ENCODE results near the gene RAB2B. TPM values are rescaled to one million over a fixed set of nuclear protein-coding genes. Genes with fewer than 3 reads are reported as not detected.

RAB2B gene
- total RNA-seq = 10 to 100 TPM; 21.2 to 23.6 TPM

GRCh38 chr14:21476925-21477681 lies at the start of gene RAB2B, which contains the start of gene TOX4:
Gene RAB2B, minus strand, starts transcription at chr14:21476959. Its CDS starts 87 bp downstream, at chr14:21476872.
Gene TOX4, plus strand, starts transcription at chr14:21477195. Its CDS starts 84 bp downstream, at chr14:21477279.
- H3K4me1 Mint-ChIP-seq (ENCODE audit: low read depth) = peaks cover 31% of the 10 kb centered on the region
- DNase-seq = peak; percentile 97
- peaks cover 14% of the 10 kb centered on the region for H3K36me3 Mint-ChIP-seq
- peak within 1 kb of the TSS; percentile 95 for H3K27ac Mint-ChIP-seq
- ChIA-PET CTCF (interaction anchor here (0.7 to 4.0 kb wide), 19 partner anchors 11 to 260 kb away, joined by 3 to 35 read pairs (median 4); partner anchors contain the start of genes CHD8 and METTL3), POLR2A (interaction anchor here (0.5 to 2.5 kb wide), 8 partner anchors 11 to 1060 kb away, joined by 3 to 10 read pairs (median 5); partner anchors contain the start of gene METTL3)
- intact Hi-C loops (cut with micrococcal nuclease) = loop anchor here (1.0 to 10.0 kb wide), 8 partner anchors 21 to 1988 kb away; partner anchors contain the start of genes CHD8, HNRNPC, METTL3 and NGDN
- no peaks in the 10 kb centered on the region for H3K9me3 Mint-ChIP-seq
- H3K27me3 Mint-ChIP-seq = no peaks in the 10 kb centered on the region
- H3K4me3 Mint-ChIP-seq = peak within 1 kb of the TSS; percentile 99

GRCh38 chr14:21525962-21526671 lies 49.4 kb upstream of the RAB2B start, which contains the start of gene SALL2:
Gene SALL2, minus strand, starts transcription at chr14:21526346. Its CDS starts 219 bp downstream, at chr14:21526127.
- ChIA-PET POLR2A (interaction anchor here (0.7 to 1.9 kb wide), 4 partner anchors 15 to 142 kb away, joined by 3 to 6 read pairs (median 3); partner anchors contain the start of gene METTL3), CTCF (interaction anchor here (0.7 to 2.0 kb wide), 7 partner anchors 15 to 71 kb away, joined by 3 to 19 read pairs (median 5); partner anchors contain the start of genes CHD8 and METTL3)
- H3K27ac Mint-ChIP-seq = no peak within 1 kb of the TSS
- H3K4me3 Mint-ChIP-seq = peak within 1 kb of the TSS; percentile 77
- peaks cover 10% of the 10 kb centered on the region for H3K4me1 Mint-ChIP-seq (ENCODE audit: low read depth)
- no peaks in the 10 kb centered on the region for H3K9me3 Mint-ChIP-seq
- intact Hi-C loops (cut with micrococcal nuclease) = loop anchor here (1.0 kb wide), 1 partner anchor 15 kb away; the partner anchor contains the start of gene METTL3
- no peaks in the 10 kb centered on the region for H3K36me3 Mint-ChIP-seq
- DNase-seq = peak; percentile 86
- no peaks in the 10 kb centered on the region for H3K27me3 Mint-ChIP-seq

GRCh38 chr14:21525571-21525961 lies 48.8 kb upstream of the RAB2B start:
- no peaks in the 10 kb centered on the region for H3K9me3 Mint-ChIP-seq
- H3K4me3 Mint-ChIP-seq = peak overlapping the region; percentile 77
- H3K27ac Mint-ChIP-seq = no peak overlapping the region
- ChIA-PET POLR2A (interaction anchor here (0.7 to 1.9 kb wide), 4 partner anchors 15 to 141 kb away, joined by 3 to 6 read pairs (median 3); partner anchors contain the start of gene METTL3), CTCF (interaction anchor here (0.6 to 2.0 kb wide), 6 partner anchors 14 to 1662 kb away, joined by 3 to 19 read pairs (median 6); partner anchors contain the start of genes CHD8 and METTL3)
- no peaks in the 10 kb centered on the region for H3K27me3 Mint-ChIP-seq
- DNase-seq = peak; percentile 18
- intact Hi-C loops (cut with micrococcal nuclease) = no loop called here
- H3K36me3 Mint-ChIP-seq = no peaks in the 10 kb centered on the region
- peaks cover 10% of the 10 kb centered on the region for H3K4me1 Mint-ChIP-seq (ENCODE audit: low read depth)

- POLR2A ChIA-PET = interaction anchor here (1.6 to 1.9 kb wide), 2 partner anchors 14 to 22 kb away, joined by 3 to 6 read pairs; partner anchors contain the start of gene METTL3
- H3K9me3 Mint-ChIP-seq = no peaks in the 10 kb centered on the region
Observed at GRCh38 chr14:21524575-21525490, 48.1 kb upstream of the RAB2B start.

GRCh38 chr14:21523203-21523602 lies 46.4 kb upstream of the RAB2B start:
- H3K27ac Mint-ChIP-seq = no peak overlapping the region
- H3K36me3 Mint-ChIP-seq = no peaks in the 10 kb centered on the region
- intact Hi-C loops (cut with micrococcal nuclease) = no loop called here
- POLR2A ChIA-PET = no interaction called here
- no peak for DNase-seq
- no peak overlapping the region for H3K4me3 Mint-ChIP-seq
- H3K4me1 Mint-ChIP-seq (ENCODE audit: low read depth) = peaks cover 10% of the 10 kb centered on the region
- no peaks in the 10 kb centered on the region for H3K27me3 Mint-ChIP-seq
- H3K9me3 Mint-ChIP-seq = no peaks in the 10 kb centered on the region
- CTCF ChIA-PET = interaction anchor here (1.0 to 1.6 kb wide), 2 partner anchors 25 to 46 kb away, joined by 3 to 10 read pairs; partner anchors contain the start of gene TOX4

More at GRCh38 chr14:21524575-21525490, 48.1 kb upstream of the RAB2B start:
- no peaks in the 10 kb centered on the region for H3K36me3 Mint-ChIP-seq
- no peak overlapping the region for H3K27ac Mint-ChIP-seq
- H3K4me3 Mint-ChIP-seq = peak overlapping the region; percentile 77
- no peak for DNase-seq
- H3K27me3 Mint-ChIP-seq = no peaks in the 10 kb centered on the region
- CTCF ChIA-PET = interaction anchor here (0.6 to 2.0 kb wide), 4 partner anchors 9 to 1663 kb away, joined by 3 to 19 read pairs (median 3); no protein-coding TSS in a partner anchor
- peaks cover 10% of the 10 kb centered on the region for H3K4me1 Mint-ChIP-seq (ENCODE audit: low read depth)
- intact Hi-C loops (cut with micrococcal nuclease) = no loop called here

- POLR2A ChIA-PET = interaction anchor here (0.7 kb wide), 1 partner anchor 11 kb away, joined by 3 read pairs; the partner anchor contains the start of gene METTL3
Observed at GRCh38 chr14:21521501-21521900, 44.7 kb upstream of the RAB2B start.

GRCh38 chr14:21520767-21521166 lies 44.0 kb upstream of the RAB2B start:
- H3K27ac Mint-ChIP-seq = no peak overlapping the region
- ChIA-PET CTCF (no interaction called here), POLR2A (interaction anchor here (0.7 kb wide), 1 partner anchor 10 kb away, joined by 3 read pairs; the partner anchor contains the start of gene METTL3)
- no peaks in the 10 kb centered on the region for H3K27me3 Mint-ChIP-seq
- peaks cover 4% of the 10 kb centered on the region for H3K4me1 Mint-ChIP-seq (ENCODE audit: low read depth)
- no peaks in the 10 kb centered on the region for H3K36me3 Mint-ChIP-seq
- no peaks in the 10 kb centered on the region for H3K9me3 Mint-ChIP-seq
- intact Hi-C loops (cut with micrococcal nuclease) = no loop called here
- no peak for DNase-seq
- H3K4me3 Mint-ChIP-seq = no peak overlapping the region

More at GRCh38 chr14:21521501-21521900, 44.7 kb upstream of the RAB2B start:
- Mint-ChIP-seq H3K36me3 (no peaks in the 10 kb centered on the region), H3K9me3 (no peaks in the 10 kb centered on the region), H3K27ac (no peak overlapping the region), H3K4me3 (no peak overlapping the region), H3K27me3 (no peaks in the 10 kb centered on the region), H3K4me1 (ENCODE audit: low read depth) (peaks cover 4% of the 10 kb centered on the region)
- intact Hi-C loops (cut with micrococcal nuclease) = no loop called here
- DNase-seq = no peak
- CTCF ChIA-PET = no interaction called here

- Mint-ChIP-seq H3K4me1 (ENCODE audit: low read depth) (no peaks in the 10 kb centered on the region), H3K27ac (no peak overlapping the region), H3K9me3 (no peaks in the 10 kb centered on the region), H3K27me3 (no peaks in the 10 kb centered on the region), H3K4me3 (no peak overlapping the region), H3K36me3 (no peaks in the 10 kb centered on the region)
- ChIA-PET CTCF (no interaction called here), POLR2A (no interaction called here)
- DNase-seq = no peak
- intact Hi-C loops (cut with micrococcal nuclease) = no loop called here
Observed at GRCh38 chr14:21518725-21519124, 42.0 kb upstream of the RAB2B start.

- H3K4me1 Mint-ChIP-seq (ENCODE audit: low read depth) = peaks cover 17% of the 10 kb centered on the region
- intact Hi-C loops (cut with micrococcal nuclease) = loop anchor here (5.0 kb wide), 1 partner anchor 43 kb away; no protein-coding TSS in a partner anchor
- no peak overlapping the region for H3K4me3 Mint-ChIP-seq
- H3K27ac Mint-ChIP-seq = no peak overlapping the region
- ChIA-PET CTCF (interaction anchor here (1.8 kb wide), 1 partner anchor 16 kb away, joined by 9 read pairs; no protein-coding TSS in a partner anchor), POLR2A (no interaction called here)
- peaks cover 11% of the 10 kb centered on the region for H3K36me3 Mint-ChIP-seq
- DNase-seq = no peak
- no peaks in the 10 kb centered on the region for H3K9me3 Mint-ChIP-seq
- no peaks in the 10 kb centered on the region for H3K27me3 Mint-ChIP-seq
Observed at GRCh38 chr14:21514341-21514740, 37.6 kb upstream of the RAB2B start.

- CTCF ChIA-PET = interaction anchor here (0.9 to 4.0 kb wide), 8 partner anchors 12 to 126 kb away, joined by 3 to 54 read pairs (median 4); partner anchors contain the start of genes CHD8, RAB2B, SALL2 and TOX4
- DNase-seq = peak; percentile 96
- Mint-ChIP-seq H3K27ac (peak within 1 kb of the TSS; percentile 96), H3K27me3 (no peaks in the 10 kb centered on the region), H3K4me3 (peak within 1 kb of the TSS; percentile 99), H3K36me3 (peaks cover 21% of the 10 kb centered on the region), H3K4me1 (ENCODE audit: low read depth) (peaks cover 39% of the 10 kb centered on the region), H3K9me3 (no peaks in the 10 kb centered on the region)
- POLR2A ChIA-PET = interaction anchor here (0.5 to 1.9 kb wide), 14 partner anchors 9 to 246 kb away, joined by 3 to 10 read pairs (median 4); partner anchors contain the start of genes CHD8, RAB2B, SALL2 and TOX4
- intact Hi-C loops (cut with micrococcal nuclease) = loop anchor here (1.0 to 5.0 kb wide), 8 partner anchors 15 to 1524 kb away; partner anchors contain the start of genes CHD8, HNRNPC, PSMB5 and SALL2
Observed at GRCh38 chr14:21510735-21511657, 34.2 kb upstream of the RAB2B start, which contains the start of gene METTL3. Gene METTL3, minus strand, starts transcription at chr14:21511340. Its CDS starts 117 bp downstream, at chr14:21511223.

All from activated CD4-positive, alpha-beta memory T cell treated with anti-CD3 and anti-CD28 coated beads for 36 hours (primary cell).